T-helper 22 cell (primary cell): ENCODE measurements around the gene LMF1.
"Not testable (repeated sequence)": the region's sequence is repeated elsewhere in the genome, so short reads cannot be mapped to it uniquely, and the experiment has no call there.

Experiments
- DNase-seq: peaks from one replicate; pipeline ENCODE4 v3.0.0-alpha.2; 2020; ENCODE audit warnings: low read depth

LMF1 gene

GRCh38 chr16:869823-870641 lies 100.8 kb downstream of the LMF1 start:
- DNase-seq = no peak

DNA sequence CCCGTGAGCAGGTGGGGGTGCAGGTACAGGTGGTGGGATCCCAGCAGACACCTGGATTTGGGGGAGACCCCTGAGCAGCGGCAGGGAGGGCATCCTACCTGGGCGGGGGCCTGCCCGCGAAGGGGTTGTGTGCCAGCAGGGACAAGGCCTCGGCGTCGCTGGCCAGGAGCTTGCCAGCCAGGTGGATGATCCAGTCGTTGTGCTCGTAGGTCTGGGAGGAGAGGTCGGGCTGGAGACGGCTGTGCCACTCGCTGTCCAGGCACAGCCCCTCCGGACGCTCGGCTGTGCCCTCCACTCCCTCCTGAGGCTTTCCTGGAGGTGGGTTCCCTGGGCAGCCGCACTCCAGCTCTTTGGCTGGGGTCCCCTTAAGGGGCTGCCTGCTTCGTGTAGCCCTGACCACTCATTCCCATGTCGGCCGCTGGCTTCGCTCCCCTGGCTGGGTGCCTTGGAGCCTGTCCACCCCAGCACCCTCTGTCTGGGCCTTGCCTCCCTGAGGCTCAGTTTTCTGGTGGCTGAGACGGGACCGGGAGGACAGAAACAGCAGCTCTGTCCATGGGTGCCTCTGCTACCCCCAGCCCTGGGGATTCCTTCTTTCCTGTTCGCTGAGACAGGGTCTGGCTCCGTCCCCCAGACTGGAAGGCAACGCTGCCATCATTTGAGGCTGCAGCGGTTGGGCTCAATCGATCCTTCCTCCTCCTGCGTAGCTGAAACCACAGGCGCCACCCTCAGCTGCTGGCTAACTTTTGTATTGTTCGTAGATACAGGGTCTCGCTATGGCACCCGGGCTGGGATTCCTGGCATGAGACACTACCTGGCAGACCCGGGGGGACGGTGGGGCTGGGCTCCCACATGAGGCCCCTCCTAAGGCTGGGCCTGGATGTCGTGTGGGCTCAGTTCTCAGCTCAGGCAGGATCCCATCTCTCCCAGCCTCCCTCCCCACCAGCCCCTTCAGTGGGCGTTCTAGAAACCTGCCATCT lies 101.7 kb downstream of the LMF1 start:
- DNase-seq = no peak

DNA sequence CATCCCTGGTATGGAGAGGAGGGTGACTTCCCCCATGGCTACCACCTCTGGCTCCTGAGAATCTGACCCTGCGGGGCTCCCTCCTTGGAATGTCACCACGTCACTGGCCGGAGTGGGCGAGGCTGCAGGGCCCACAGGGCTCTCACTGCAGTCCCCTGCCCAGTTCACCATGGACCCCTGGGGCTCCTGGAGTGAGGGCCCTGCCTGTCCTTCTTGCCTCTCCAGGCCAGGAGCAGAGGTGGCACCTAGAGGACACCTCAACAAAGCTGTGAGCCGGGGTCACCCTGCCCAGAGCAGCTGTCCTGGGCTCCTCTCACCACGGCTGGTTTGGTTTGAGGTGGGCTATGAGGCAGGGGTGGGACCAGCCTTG lies 102.4 kb downstream of the LMF1 start:
- no peak for DNase-seq

DNA sequence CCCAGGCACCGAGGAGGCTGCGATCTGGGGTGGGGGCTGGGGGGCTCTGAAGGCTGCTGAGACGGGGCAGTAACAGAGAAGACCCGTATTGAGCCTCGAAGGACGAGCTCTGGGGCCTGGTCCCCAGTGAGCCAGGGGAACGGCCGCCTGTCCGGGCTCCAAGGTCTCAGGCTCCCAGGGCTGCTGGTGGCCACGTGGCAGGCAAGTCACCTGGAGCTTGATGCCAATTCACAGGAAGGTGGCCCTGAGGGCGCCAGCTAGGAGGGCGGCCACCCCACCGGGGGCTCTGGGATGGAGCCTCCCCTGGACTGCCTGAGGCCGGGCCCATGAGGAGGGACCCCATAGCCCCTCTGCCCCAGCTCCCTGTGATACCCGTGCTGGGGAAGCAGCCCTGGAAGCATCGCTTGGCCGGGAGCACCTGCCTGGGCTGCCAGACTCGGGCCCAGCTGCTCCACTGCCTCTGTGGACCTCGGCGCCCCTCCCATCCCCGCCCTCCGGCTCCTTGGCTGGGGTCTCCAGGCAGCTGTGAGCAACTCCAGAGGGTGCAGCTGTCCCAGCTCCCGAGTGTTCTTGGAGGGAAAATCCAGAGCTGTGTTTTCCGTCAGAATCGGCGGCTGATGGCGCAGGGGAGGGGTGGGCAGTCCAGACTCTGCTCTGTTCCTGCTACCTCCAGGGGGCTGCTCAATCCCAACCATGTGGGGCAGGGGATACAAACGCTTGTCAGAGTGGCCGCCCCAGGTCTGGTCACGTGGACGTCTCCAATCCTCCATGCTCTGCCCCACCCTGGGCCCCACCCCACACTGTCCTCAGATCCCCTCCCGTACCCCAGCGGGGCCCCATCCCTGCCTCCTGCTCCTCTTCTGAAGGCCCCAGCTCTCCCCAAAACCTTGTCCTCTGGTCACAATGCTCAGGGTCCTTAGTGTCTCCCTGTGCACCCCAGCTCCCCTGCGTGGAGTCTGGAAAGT lies 103.1 kb downstream of the LMF1 start:
- no peak for DNase-seq

DNA sequence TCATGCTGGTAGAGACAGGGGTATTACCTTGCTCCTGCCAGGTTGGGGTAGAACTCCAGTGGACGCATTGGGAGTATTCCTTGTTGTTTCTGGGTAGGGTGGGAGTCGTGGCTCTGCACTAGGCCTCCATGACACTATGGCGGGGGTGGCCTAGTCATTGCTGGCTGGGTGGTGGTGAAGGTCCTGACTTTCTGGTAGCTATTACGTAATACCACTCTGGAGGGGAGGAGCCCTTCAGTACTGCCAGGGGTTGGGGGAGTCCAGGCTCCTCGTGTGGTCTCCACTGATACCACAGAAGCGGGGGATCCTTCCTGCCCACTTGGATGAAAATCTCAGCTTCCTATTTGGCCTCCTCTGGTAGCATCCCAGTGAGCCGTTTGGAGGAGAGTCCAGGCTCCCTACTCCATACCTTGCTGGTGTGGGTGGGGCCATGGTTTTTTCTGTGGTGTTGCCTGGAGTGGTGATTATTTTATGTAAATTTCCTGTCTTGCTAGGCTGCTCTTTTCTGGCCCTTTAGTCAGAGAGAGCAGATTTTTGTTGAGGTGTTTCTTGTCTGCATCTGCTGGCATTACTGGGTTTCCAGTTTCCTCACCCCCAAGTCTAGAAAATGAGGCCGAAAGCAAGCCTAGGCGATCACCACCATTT lies 104.4 kb downstream of the LMF1 start:
- no peak for DNase-seq

DNA sequence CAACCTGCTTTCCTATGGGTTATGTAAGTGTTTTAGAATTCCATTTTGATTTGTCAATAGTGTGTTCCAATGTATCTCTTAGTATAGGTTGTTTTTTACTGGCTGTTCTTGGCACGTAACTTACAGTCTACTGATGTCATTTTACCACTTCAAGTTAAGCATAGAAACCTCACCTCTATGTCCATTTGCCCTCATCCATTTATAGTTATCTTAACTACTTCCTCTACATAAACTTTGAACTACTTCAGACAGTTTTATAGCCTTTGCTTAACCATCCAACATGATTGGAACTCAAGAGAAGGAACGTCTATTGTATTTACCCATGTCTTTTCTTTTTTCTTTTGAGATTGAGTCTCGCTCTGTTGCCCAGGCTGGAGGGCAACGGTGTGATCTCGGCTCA lies 105.8 kb downstream of the LMF1 start:
- DNase-seq = no peak

- no peak for DNase-seq
Observed at GRCh38 chr16:861446-861845, 109.3 kb downstream of the LMF1 start.

DNA sequence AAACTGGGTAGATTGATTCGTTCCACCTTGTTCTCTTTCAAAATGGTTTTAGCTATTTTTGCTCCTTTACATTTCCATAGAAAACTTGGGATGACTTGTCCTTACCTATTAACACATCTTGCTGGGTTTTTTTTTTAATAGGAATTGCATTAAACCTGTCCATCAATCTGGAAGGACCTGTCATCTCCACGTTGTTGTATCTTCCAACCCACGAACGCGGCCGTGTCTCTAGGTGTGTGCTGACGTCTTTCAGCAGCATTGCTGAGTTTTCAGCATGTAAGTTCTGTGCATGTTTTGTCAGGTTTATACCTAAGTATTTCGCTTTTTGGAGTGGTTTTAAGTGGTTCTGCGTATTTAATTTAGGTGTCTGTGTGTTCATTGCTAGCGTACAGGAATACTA lies 109.9 kb downstream of the LMF1 start:
- no peak for DNase-seq

GRCh38 chr16:858971-859370 lies 111.8 kb downstream of the LMF1 start:
- DNase-seq = not testable (repeated sequence)

DNA sequence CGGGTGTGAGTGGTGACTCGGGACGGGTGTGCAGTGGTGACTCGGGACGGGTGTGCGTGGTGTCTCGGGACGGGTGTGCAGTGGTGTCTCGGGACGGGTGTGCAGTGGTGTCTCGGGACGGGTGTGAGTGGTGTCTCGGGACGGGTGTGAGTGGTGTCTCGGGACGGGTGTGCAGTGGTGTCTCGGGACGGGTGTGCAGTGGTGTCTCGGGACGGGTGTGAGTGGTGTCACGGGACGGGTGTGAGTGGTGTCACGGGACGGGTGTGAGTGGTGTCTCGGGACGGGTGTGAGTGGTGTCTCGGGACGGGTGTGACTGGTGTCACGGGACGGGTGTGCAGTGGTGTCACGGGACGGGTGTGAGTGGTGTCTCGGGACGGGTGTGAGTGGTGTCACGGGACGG lies 112.3 kb downstream of the LMF1 start:
- not testable (repeated sequence) for DNase-seq

DNA sequence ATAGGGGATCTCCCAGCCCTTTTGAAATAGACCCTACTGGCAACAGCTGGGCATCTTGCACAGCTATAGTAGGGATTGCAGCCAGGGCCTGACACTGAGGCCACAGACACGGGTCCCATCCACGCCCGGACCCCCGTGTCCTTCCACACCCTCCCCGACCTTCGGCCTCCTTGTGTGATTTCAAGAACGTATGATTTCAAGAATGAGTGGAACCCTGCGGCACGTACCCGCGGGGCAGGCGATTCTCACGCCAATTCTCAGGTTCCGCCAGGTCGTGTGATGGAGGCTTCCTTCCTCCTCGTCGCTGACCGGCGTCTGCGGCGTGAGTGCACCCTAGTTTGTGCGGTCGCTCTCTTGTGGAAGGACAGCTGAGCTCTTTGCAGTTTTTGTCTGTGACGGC lies 114.0 kb downstream of the LMF1 start:
- no peak for DNase-seq

DNA sequence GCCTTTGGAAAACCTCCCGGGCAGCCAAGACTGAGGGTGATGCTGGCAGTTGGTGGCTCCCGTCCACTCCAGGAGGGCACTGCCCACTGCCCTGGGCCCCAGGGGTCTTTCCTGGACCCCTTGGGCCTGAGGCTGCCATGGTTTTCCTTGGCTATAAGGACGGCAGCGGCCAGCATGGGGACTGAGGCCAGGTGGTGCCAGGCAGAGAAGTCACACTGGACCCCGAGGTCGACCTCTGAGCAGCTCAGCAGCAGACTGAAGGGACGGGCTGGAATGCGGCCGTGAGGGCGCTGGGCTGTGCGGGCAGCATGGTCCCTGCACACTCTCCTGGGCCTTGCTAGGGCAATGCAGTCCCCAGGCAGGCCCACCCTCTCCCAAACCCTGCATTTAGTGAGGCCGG lies 114.7 kb downstream of the LMF1 start:
- DNase-seq = no peak

DNA sequence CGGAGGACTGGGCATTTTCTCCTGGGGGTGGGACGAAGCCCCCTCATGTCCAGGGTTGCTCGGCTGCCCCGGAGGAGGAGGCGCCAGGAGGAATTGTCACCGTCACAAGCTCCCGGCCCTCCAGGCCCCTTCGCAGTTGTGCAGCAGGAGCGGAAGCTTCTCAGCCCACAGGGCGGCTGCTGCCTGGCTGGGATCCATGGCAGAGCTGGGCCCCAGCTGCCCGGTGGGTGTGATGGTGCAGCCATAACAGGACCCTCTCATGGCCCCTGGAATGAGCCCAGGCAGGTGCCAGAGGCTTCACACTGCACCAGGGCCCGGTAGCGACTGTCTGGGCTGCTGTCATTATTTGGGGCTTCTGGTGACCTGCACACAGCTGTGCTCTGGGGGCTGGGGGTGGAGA lies 115.3 kb downstream of the LMF1 start:
- DNase-seq = no peak

DNA sequence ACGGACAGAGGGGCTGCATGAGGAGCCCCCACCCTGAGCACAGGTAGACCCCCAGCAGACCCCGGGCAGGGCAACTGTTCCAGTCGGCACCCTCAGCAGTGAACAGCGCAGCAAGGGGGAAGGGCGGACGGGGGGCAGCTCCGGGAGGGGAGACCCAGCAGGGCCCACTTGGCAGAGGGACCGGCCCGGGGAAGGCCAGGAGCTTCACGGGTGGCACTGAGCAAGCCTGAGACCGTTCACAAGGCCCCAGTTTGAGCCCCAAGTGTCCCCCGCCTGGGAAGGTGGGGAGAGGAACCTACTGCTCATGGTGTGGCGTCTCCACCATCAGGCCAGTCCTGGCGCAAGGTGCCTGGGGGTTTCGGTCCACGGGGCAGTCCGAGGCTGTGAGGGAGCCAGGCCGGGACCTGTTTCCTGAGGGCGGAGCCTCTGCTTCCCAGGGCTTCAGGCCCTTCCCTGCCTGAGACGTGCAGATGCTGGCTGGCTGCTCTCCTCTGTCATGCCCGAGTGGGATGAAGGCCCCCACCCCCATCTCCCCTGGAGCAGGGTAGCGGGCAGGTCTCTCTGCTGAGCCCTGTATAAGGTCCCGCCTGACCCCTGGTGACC lies 115.9 kb downstream of the LMF1 start:
- DNase-seq = no peak

GRCh38 chr16:853981-854807 lies 116.6 kb downstream of the LMF1 start:
- DNase-seq = no peak

GRCh38 chr16:853306-853705 lies 117.5 kb downstream of the LMF1 start:
- no peak for DNase-seq

- no peak for DNase-seq
Observed at GRCh38 chr16:852451-853185, 118.2 kb downstream of the LMF1 start.

GRCh38 chr16:851871-852270 lies 118.9 kb downstream of the LMF1 start:
- no peak for DNase-seq

DNA sequence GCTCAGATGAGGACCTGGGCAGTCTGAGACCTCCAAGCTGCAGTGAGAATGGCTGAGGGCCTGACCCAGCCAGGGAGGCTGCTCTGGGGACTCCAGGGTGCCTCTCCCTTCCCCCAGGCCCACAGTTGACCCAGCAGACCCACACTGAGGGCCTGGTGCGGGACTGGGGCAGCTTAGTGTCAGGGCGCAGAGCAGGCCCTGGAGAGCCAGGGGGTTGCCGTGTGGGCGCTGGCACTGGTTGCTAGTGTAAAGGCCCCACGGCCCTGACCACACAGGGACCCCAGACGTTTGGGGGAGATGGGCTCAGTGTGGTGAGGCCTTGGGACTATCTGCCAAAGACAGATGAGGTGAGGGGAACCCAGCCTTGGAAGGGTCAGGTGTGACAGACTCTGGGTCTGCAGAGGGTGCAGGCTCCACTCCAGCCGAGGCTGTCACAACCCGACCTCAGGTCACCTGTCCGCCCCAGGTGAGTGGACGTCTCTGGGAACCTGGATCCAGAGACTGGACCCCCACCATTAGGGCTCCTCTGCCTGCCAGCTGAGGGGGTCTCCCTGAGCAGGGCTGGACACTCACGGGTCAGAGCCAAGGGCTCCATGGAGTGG lies 119.5 kb downstream of the LMF1 start:
- no peak for DNase-seq
